Measurements from ENCODE around the gene ASIC4. TPM values are rescaled to one million over a fixed set of nuclear protein-coding genes. Genes with fewer than 3 reads are reported as not detected.

The ASIC4 gene
- total and polyA plus RNA-seq, 2 of the 13 experiments (the other 11 are each of a cell fraction or from before 2014, with no cell fraction given): 0.03 TPM; not detected in 1

DNA sequence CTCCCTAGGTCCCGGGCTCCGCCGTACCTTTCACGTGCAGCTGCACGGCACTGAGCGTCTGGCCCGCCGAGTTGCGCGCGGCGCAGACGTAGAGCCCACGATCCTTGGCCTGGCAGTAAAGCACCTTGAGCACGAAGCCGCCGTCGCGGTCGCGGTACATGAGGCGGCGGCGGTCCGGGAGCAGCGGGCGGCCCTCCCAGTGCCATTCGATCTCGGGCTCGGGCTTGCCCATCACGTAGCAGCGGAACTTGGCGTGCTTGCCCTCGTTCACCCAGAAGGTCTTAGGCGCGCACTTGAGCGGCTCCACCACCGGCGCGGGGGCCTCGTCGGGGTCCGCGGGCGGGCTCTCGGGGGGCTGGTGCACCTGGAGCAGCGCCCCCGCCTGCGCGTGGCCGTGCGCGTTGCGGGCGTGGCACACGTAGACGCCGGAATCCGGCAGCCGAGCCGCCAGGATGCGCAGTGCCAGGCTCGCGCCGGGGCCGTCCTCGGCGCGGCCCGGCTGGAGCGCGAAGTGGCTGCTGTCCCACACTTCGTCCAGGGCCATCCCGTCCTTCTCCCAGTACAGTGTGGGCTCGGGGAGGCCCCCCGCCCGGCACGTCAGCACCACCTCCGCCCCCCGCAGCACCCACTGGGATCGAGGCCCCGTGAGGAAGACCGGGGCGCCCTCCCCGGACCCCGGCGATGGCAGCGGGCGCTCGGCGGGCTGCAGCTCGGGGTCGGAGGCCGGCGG is 56.1 kb downstream of the ASIC4 start (continued):
- no peak for TF ChIP-seq HNF1A (IDR thresholded peaks at IDR 0.05; ENCODE audit: low read depth)
- TF ChIP-seq HNF1A (CRISPR knock-in tag; IDR thresholded peaks at IDR 0.05; ENCODE audit: borderline replicate concordance): no peak
- no peak for TF ChIP-seq ASH2L (IDR thresholded peaks at IDR 0.05; ENCODE audit: insufficient read length, low read depth, low read length)
- TF ChIP-seq ETS1 (CRISPR knock-in tag; IDR thresholded peaks at IDR 0.05): no peak
- TF ChIP-seq NR0B2 (CRISPR knock-in tag; IDR thresholded peaks at IDR 0.05): no peak
- TF ChIP-seq, protein P1, sequence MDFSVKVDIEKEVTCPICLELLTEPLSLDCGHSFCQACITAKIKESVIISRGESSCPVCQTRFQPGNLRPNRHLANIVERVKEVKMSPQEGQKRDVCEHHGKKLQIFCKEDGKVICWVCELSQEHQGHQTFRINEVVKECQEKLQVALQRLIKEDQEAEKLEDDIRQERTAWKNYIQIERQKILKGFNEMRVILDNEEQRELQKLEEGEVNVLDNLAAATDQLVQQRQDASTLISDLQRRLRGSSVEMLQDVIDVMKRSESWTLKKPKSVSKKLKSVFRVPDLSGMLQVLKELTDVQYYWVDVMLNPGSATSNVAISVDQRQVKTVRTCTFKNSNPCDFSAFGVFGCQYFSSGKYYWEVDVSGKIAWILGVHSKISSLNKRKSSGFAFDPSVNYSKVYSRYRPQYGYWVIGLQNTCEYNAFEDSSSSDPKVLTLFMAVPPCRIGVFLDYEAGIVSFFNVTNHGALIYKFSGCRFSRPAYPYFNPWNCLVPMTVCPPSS (IDR thresholded peaks at IDR 0.05): no peak
- TF ChIP-seq, protein P2, sequence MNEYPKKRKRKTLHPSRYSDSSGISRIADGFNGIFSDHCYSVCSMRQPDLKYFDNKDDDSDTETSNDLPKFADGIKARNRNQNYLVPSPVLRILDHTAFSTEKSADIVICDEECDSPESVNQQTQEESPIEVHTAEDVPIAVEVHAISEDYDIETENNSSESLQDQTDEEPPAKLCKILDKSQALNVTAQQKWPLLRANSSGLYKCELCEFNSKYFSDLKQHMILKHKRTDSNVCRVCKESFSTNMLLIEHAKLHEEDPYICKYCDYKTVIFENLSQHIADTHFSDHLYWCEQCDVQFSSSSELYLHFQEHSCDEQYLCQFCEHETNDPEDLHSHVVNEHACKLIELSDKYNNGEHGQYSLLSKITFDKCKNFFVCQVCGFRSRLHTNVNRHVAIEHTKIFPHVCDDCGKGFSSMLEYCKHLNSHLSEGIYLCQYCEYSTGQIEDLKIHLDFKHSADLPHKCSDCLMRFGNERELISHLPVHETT (CRISPR knock-in tag; conservative IDR thresholded peaks at IDR 0.05): no peak
- TF ChIP-seq, protein P3, sequence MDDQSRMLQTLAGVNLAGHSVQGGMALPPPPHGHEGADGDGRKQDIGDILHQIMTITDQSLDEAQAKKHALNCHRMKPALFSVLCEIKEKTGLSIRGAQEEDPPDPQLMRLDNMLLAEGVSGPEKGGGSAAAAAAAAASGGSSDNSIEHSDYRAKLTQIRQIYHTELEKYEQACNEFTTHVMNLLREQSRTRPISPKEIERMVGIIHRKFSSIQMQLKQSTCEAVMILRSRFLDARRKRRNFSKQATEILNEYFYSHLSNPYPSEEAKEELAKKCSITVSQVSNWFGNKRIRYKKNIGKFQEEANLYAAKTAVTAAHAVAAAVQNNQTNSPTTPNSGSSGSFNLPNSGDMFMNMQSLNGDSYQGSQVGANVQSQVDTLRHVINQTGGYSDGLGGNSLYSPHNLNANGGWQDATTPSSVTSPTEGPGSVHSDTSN (CRISPR knock-in tag; IDR thresholded peaks at IDR 0.05; ENCODE audit: borderline replicate concordance): no peak
- no peak for TF ChIP-seq ZNF512B (CRISPR knock-in tag; IDR thresholded peaks at IDR 0.05; ENCODE audit: borderline replicate concordance)
- TF ChIP-seq ZNF619 (CRISPR knock-in tag; IDR thresholded peaks at IDR 0.05): peak; percentile 62; the same call in 1 of the 2 replicates
- no peak for TF ChIP-seq ONECUT2 (CRISPR knock-in tag; IDR thresholded peaks at IDR 0.05)
- peak; percentile 60; the same call in 1 of the 2 replicates for TF ChIP-seq ZNF780A (CRISPR knock-in tag; IDR thresholded peaks at IDR 0.05)
- TF ChIP-seq ZBTB7A (CRISPR knock-in tag; IDR thresholded peaks at IDR 0.05): peak; percentile 64; the same call in 1 of the 2 replicates
- TF ChIP-seq REL (CRISPR knock-in tag; conservative IDR thresholded peaks at IDR 0.05): no peak
- no peak; the same call in 1 of the 2 replicates for TF ChIP-seq ZMAT3 (CRISPR knock-in tag; conservative IDR thresholded peaks at IDR 0.05)

Measured in HepG2 (cell line).